ENCODE data around the gene NECAB2.

Gene NECAB2

GRCh38 chr16:83932955-83933673 is 34.9 kb upstream of the NECAB2 start:
- no peak overlapping the region for H3K27ac ChIP-seq
- no peak for DNase-seq (ENCODE audit: low spot score)
- H3K4me3 ChIP-seq = no peak overlapping the region
- no peak for TF ChIP-seq CTCF (IDR thresholded peaks at IDR 0.05)

GRCh38 chr16:83933885-83934683 is 34.0 kb upstream of the NECAB2 start:
- no peak for DNase-seq (ENCODE audit: low spot score)
- TF ChIP-seq CTCF (IDR thresholded peaks at IDR 0.05) = no peak
- Histone ChIP-seq H3K4me3 (no peak overlapping the region), H3K27ac (no peak overlapping the region)

GRCh38 chr16:83934684-83934977 is 33.4 kb upstream of the NECAB2 start:
- no peak for TF ChIP-seq CTCF (IDR thresholded peaks at IDR 0.05)
- no peak for DNase-seq (ENCODE audit: low spot score)
- H3K4me3 ChIP-seq = no peak overlapping the region
- no peak overlapping the region for H3K27ac ChIP-seq

GRCh38 chr16:83935005-83935857 is 32.8 kb upstream of the NECAB2 start:
- H3K27ac ChIP-seq = no peak overlapping the region
- H3K4me3 ChIP-seq = no peak overlapping the region
- no peak for DNase-seq (ENCODE audit: low spot score)
- TF ChIP-seq CTCF (IDR thresholded peaks at IDR 0.05) = no peak

GRCh38 chr16:83935858-83936255 is 32.2 kb upstream of the NECAB2 start:
- no peak overlapping the region for H3K4me3 ChIP-seq
- no peak overlapping the region for H3K27ac ChIP-seq
- no peak for DNase-seq (ENCODE audit: low spot score)
- no peak for TF ChIP-seq CTCF (IDR thresholded peaks at IDR 0.05)

- Histone ChIP-seq H3K27ac (no peak overlapping the region), H3K4me3 (no peak overlapping the region)
- no peak for TF ChIP-seq CTCF (IDR thresholded peaks at IDR 0.05)
- DNase-seq (ENCODE audit: low spot score) = no peak
Observed at GRCh38 chr16:83936581-83937165, 31.4 kb upstream of the NECAB2 start.

Data from coronary artery (tissue), 2 donors.